ENCODE results near the gene DZIP3.
"Not testable (repeated sequence)": the region's sequence is repeated elsewhere in the genome, so short reads cannot be mapped to it uniquely, and the experiment has no call there.

The DZIP3 gene

DNA sequence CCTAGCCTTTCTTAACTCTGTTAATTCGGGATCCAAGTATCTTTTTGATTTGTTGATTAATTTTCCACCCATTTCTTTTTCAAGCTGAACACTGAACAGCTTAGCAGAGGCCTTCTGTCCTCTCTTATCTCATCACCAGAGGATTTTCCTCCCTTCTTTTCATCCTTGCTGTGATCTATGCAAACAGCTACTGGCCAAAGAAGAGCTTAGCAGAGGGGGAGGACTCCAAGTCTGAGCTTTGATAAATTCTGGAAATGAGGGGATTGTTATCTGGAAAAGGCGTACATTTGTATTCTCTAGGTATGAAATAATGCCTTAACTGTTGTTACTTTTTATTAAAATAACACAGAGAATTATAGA lies 13.4 kb downstream of the DZIP3 start:
- Histone ChIP-seq H3K9ac (ENCODE audit: low read length) (no peak overlapping the region), H3K27me3 (ENCODE audit: control insufficient read depth in 1 of 2, insufficient read depth in 2 of 2, low read length in 2 of 2) (no peaks in the 10 kb centered on the region), H3K4me3 (ENCODE audit: low read depth in 1 of 2, low read length in 2 of 2) (no peak overlapping the region), H3K4me1 (ENCODE audit: insufficient read depth, low read length) (no peaks in the 10 kb centered on the region), H3K36me3 (ENCODE audit: insufficient read depth, low read length) (no peaks in the 10 kb centered on the region), H3K9me3 (ENCODE audit: low read length) (no peaks in the 10 kb centered on the region), H3K27ac (ENCODE audit: low read depth, low read length) (no peak overlapping the region)

DNA sequence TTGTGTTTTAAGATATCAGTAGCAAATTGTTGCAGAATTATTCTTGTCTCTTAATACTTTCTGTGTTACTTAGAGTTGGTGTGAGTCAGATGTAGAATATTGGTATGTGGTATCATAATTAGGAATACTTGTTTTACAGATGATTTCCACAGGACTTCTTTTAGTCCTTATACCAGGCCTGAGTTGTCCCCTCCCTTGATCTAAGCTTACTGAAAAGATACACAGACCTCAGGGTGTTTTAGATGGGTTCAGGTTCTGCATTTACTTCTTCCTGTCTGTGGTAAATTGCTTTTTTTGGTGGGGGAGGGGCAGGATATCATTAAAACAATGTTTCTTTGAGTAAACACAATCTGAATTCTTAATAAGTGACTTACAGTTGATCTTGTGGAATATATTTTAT lies 14.2 kb downstream of the DZIP3 start:
- H3K9me3 ChIP-seq (ENCODE audit: low read length): no peaks in the 10 kb centered on the region
- no peak overlapping the region for H3K27ac ChIP-seq (ENCODE audit: low read depth, low read length)
- H3K36me3 ChIP-seq (ENCODE audit: insufficient read depth, low read length): no peaks in the 10 kb centered on the region
- no peak overlapping the region for H3K4me3 ChIP-seq (ENCODE audit: low read depth in 1 of 2, low read length in 2 of 2)
- no peaks in the 10 kb centered on the region for H3K27me3 ChIP-seq (ENCODE audit: control insufficient read depth in 1 of 2, insufficient read depth in 2 of 2, low read length in 2 of 2)
- H3K9ac ChIP-seq (ENCODE audit: low read length): no peak overlapping the region
- H3K4me1 ChIP-seq (ENCODE audit: insufficient read depth, low read length): no peaks in the 10 kb centered on the region

DNA sequence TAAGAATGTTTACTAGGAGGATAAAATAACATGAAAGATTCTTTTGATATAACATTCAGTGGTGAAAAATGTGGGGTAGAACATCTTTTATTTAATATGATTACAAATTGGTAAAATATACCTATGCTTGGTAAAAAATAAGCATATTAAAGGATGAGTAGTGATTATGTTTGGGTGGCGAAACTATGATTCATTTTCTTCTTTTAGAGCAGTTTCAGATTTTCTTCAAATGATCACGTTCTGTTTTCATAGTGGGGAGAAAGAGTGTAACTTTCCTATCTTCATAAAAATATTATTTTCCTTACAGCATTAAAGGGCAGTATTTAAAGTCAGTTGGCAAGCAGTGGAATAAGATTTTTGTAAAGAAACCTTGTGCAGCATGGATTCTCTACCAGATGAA lies 15.5 kb downstream of the DZIP3 start:
- Histone ChIP-seq H3K9me3 (ENCODE audit: low read length) (no peaks in the 10 kb centered on the region), H3K4me3 (ENCODE audit: low read depth in 1 of 2, low read length in 2 of 2) (no peak overlapping the region), H3K4me1 (ENCODE audit: insufficient read depth, low read length) (no peaks in the 10 kb centered on the region), H3K9ac (ENCODE audit: low read length) (no peak overlapping the region), H3K27me3 (ENCODE audit: control insufficient read depth in 1 of 2, insufficient read depth in 2 of 2, low read length in 2 of 2) (no peaks in the 10 kb centered on the region), H3K36me3 (ENCODE audit: insufficient read depth, low read length) (no peaks in the 10 kb centered on the region), H3K27ac (ENCODE audit: low read depth, low read length) (no peak overlapping the region)

DNA sequence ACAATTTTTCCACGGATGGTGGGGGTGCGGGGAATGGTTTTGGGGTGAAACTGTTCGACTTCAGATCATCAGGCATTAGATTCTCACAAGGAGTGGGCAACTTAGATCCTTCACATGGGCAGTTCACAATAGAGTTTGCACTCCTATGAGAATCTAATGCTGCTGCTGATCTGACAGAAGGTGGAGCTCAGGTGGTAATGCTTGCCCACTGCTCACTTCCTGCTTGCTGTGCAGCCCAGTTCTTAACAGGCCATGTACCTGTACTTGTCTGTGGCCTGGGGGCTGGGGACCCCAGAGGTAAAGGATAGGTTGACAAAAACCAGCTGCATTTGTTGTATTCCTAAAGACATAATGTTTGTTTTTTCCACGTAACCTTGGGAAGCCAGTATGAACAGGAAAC lies 16.0 kb downstream of the DZIP3 start:
- Histone ChIP-seq H3K27me3 (ENCODE audit: control insufficient read depth in 1 of 2, insufficient read depth in 2 of 2, low read length in 2 of 2) (no peaks in the 10 kb centered on the region), H3K4me3 (ENCODE audit: low read depth in 1 of 2, low read length in 2 of 2) (no peak overlapping the region), H3K9ac (ENCODE audit: low read length) (no peak overlapping the region), H3K36me3 (ENCODE audit: insufficient read depth, low read length) (no peaks in the 10 kb centered on the region), H3K9me3 (ENCODE audit: low read length) (no peaks in the 10 kb centered on the region), H3K27ac (ENCODE audit: low read depth, low read length) (no peak overlapping the region), H3K4me1 (ENCODE audit: insufficient read depth, low read length) (no peaks in the 10 kb centered on the region)

DNA sequence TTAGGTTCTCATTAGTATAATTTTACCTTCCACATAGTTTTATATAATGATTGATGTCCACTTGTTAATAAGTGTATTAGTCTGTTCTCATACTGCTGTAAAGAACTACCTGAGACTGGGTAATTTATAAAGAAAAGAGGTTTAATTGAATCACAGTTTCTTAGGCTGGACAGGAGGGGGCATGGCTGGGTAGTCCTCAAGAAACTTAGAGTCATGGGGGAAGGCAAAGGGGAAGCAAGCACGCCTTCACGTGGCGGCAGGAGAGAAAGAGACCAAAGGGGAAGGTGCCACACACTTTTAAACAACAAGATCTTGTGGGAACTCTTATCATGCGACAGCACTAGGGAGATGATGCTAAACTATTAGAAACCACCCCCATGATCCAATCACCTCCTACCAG lies 19.2 kb downstream of the DZIP3 start:
- Histone ChIP-seq H3K27me3 (ENCODE audit: control insufficient read depth in 1 of 2, insufficient read depth in 2 of 2, low read length in 2 of 2) (no peaks in the 10 kb centered on the region), H3K4me1 (ENCODE audit: insufficient read depth, low read length) (no peaks in the 10 kb centered on the region), H3K36me3 (ENCODE audit: insufficient read depth, low read length) (no peaks in the 10 kb centered on the region), H3K27ac (ENCODE audit: low read depth, low read length) (no peak overlapping the region), H3K9me3 (ENCODE audit: low read length) (no peaks in the 10 kb centered on the region), H3K4me3 (ENCODE audit: low read depth in 1 of 2, low read length in 2 of 2) (no peak overlapping the region), H3K9ac (ENCODE audit: low read length) (no peak overlapping the region)

DNA sequence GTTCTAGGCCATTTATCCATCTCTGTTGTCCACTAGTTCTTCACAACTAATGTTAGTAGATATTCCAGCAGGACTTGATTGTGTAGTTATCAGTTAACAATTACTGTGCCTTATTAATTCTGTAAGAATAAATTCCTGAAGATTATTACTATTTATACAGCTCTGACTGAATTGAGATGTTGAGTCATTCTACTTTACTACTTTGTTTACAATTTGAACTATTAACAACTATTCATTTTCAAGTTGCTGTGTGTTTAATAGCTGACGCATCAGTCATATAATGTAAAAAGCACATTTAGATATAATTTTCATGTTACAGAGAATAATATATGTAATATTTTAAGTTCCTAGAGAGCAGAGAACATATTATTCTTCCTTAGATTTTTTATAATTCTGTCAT lies 21.1 kb downstream of the DZIP3 start:
- Histone ChIP-seq H3K36me3 (ENCODE audit: insufficient read depth, low read length) (no peaks in the 10 kb centered on the region), H3K4me1 (ENCODE audit: insufficient read depth, low read length) (no peaks in the 10 kb centered on the region), H3K27me3 (ENCODE audit: control insufficient read depth in 1 of 2, insufficient read depth in 2 of 2, low read length in 2 of 2) (no peaks in the 10 kb centered on the region), H3K4me3 (ENCODE audit: low read depth in 1 of 2, low read length in 2 of 2) (no peak overlapping the region), H3K9ac (ENCODE audit: low read length) (no peak overlapping the region), H3K9me3 (ENCODE audit: low read length) (no peaks in the 10 kb centered on the region), H3K27ac (ENCODE audit: low read depth, low read length) (no peak overlapping the region)

DNA sequence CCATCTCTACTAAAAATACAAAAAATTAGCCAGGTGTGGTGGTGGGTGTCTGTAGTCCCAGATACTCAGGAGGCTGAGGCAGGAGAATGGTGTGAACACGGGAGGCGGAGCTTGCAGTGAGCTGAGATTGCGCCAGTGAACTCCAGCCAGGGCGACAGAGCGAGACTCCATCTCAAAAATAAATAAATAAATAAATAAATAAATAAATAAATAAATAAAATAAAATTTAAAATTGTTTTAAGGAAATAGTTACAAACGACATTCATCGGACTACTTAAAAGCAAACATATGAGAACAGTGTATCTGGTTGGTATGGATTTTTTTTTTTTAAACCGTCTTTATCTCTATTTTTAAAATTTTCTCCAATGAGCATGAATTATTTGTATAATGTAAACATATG lies 26.6 kb downstream of the DZIP3 start:
- not testable (repeated sequence) for H3K27ac ChIP-seq (ENCODE audit: low read depth, low read length); H3K36me3 ChIP-seq (ENCODE audit: insufficient read depth, low read length); H3K27me3 ChIP-seq (ENCODE audit: control insufficient read depth in 1 of 2, insufficient read depth in 2 of 2, low read length in 2 of 2); H3K9me3 ChIP-seq (ENCODE audit: low read length); H3K4me3 ChIP-seq (ENCODE audit: low read depth in 1 of 2, low read length in 2 of 2); H3K9ac ChIP-seq (ENCODE audit: low read length); H3K4me1 ChIP-seq (ENCODE audit: insufficient read depth, low read length)

DNA sequence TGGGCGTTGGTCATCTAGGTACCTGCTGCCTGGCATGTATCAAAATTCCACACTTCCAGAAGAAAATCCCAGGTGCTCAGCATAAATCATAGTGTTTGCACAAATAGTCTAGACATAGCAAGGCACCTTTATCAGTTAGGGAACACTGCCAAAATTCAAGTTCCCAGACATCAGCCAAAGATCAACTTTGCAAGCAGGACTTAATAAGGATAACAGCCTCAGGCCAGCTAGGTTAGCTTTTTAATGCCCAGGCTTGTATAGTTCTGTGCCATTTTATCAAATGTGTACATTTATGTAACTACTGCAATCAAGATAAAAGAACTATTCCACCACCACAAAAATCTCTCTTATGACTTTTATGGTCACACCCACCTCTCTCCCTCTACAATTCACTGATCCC lies 30.7 kb downstream of the DZIP3 start:
- Histone ChIP-seq H3K36me3 (ENCODE audit: insufficient read depth, low read length) (no peaks in the 10 kb centered on the region), H3K27me3 (ENCODE audit: control insufficient read depth in 1 of 2, insufficient read depth in 2 of 2, low read length in 2 of 2) (no peaks in the 10 kb centered on the region), H3K27ac (ENCODE audit: low read depth, low read length) (no peak overlapping the region), H3K9ac (ENCODE audit: low read length) (no peak overlapping the region), H3K4me3 (ENCODE audit: low read depth in 1 of 2, low read length in 2 of 2) (no peak overlapping the region), H3K4me1 (ENCODE audit: insufficient read depth, low read length) (no peaks in the 10 kb centered on the region), H3K9me3 (ENCODE audit: low read length) (no peaks in the 10 kb centered on the region)

DNA sequence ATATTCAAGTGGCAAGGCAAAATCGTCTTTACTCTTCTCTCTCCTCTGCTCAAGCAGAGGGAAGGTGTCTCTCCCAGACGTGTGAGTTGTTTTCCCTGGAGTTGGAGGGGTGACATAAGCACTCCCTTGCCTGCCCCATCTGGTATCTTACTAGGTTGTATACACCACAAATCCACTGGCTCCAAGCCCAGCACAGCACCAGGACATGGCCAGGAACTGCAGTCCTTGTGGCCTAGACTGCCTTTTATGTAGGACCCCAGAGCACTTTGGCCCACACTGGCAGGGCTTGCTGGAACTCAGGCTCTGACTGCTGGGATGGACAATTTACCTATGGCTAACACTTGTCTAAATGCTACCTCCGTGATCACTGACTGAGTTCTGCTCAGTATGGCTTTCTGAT lies 34.0 kb downstream of the DZIP3 start:
- H3K27me3 ChIP-seq (ENCODE audit: control insufficient read depth in 1 of 2, insufficient read depth in 2 of 2, low read length in 2 of 2): no peaks in the 10 kb centered on the region
- H3K9me3 ChIP-seq (ENCODE audit: low read length): no peaks in the 10 kb centered on the region
- no peak overlapping the region for H3K9ac ChIP-seq (ENCODE audit: low read length)
- H3K4me3 ChIP-seq (ENCODE audit: low read depth in 1 of 2, low read length in 2 of 2): no peak overlapping the region
- H3K27ac ChIP-seq (ENCODE audit: low read depth, low read length): no peak overlapping the region
- H3K4me1 ChIP-seq (ENCODE audit: insufficient read depth, low read length): no peaks in the 10 kb centered on the region
- H3K36me3 ChIP-seq (ENCODE audit: insufficient read depth, low read length): peaks cover 7% of the 10 kb centered on the region

DNA sequence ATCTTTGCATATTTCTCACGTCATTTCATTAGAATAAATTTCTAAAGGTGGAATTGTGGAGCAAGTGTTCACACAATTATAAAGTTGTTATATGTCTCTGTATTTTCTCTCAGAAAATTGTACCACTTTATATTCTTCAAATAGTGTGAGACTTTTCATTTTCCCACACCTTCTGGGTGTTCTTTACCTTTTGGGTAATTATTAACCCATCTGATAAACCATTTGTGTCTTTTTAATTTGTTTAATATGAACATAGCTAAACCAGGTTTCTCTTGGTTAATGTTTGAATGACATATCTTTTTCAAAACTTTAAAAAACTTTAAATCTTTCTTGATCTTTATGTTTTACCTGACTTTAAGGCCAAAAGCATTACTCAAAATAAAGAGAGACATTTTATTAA lies 40.5 kb downstream of the DZIP3 start:
- Histone ChIP-seq H3K9ac (ENCODE audit: low read length) (no peak overlapping the region), H3K4me1 (ENCODE audit: insufficient read depth, low read length) (no peaks in the 10 kb centered on the region), H3K4me3 (ENCODE audit: low read depth in 1 of 2, low read length in 2 of 2) (no peak overlapping the region), H3K9me3 (ENCODE audit: low read length) (no peaks in the 10 kb centered on the region), H3K27me3 (ENCODE audit: control insufficient read depth in 1 of 2, insufficient read depth in 2 of 2, low read length in 2 of 2) (no peaks in the 10 kb centered on the region), H3K36me3 (ENCODE audit: insufficient read depth, low read length) (peaks cover 7% of the 10 kb centered on the region), H3K27ac (ENCODE audit: low read depth, low read length) (no peak overlapping the region)

DNA sequence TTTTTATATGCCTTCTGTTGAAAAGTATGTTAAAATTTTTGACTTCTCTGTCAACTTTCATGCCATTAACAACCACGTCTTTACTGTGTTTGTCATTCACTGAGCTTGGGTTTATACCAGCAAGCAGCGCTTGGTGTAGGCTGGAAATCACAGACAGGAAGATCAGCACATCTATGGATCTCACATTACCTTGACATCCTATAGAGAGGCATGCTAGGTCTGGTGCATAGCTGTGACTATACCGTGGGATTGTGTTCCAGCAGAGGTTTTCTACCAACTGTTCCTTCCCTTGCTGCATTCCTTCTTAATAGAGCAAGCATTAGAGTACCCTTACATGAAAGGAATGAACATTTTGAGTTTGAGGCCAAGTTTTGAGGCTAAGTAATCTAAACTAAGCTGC lies 53.0 kb downstream of the DZIP3 start:
- Histone ChIP-seq H3K9ac (ENCODE audit: low read length) (no peak overlapping the region), H3K36me3 (ENCODE audit: insufficient read depth, low read length) (peaks cover 7% of the 10 kb centered on the region), H3K4me3 (ENCODE audit: low read depth in 1 of 2, low read length in 2 of 2) (no peak overlapping the region), H3K4me1 (ENCODE audit: insufficient read depth, low read length) (no peaks in the 10 kb centered on the region), H3K9me3 (ENCODE audit: low read length) (no peaks in the 10 kb centered on the region), H3K27ac (ENCODE audit: low read depth, low read length) (no peak overlapping the region), H3K27me3 (ENCODE audit: control insufficient read depth in 1 of 2, insufficient read depth in 2 of 2, low read length in 2 of 2) (no peaks in the 10 kb centered on the region)

DNA sequence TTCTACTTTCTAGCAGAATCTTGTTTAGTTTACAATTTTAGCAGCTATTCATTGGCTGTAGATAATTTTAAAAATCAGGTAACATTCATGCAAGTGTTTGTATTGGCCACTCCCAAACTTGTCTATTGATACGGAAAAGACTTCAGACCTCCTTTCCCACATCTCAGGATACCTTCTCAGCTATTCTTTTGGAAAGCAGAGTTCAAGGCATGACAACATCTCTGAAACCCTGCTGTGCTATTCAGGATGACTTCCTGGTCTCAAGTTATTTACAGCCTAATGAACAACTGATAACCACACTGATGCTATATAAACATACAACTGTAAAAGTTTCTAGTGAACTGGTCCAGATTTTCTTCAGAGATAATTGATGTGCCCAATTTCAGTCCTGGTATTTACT lies 55.8 kb downstream of the DZIP3 start:
- Histone ChIP-seq H3K4me1 (ENCODE audit: insufficient read depth, low read length) (no peaks in the 10 kb centered on the region), H3K9me3 (ENCODE audit: low read length) (no peaks in the 10 kb centered on the region), H3K4me3 (ENCODE audit: low read depth in 1 of 2, low read length in 2 of 2) (no peak overlapping the region), H3K27ac (ENCODE audit: low read depth, low read length) (no peak overlapping the region), H3K9ac (ENCODE audit: low read length) (no peak overlapping the region), H3K36me3 (ENCODE audit: insufficient read depth, low read length) (peaks cover 13% of the 10 kb centered on the region), H3K27me3 (ENCODE audit: control insufficient read depth in 1 of 2, insufficient read depth in 2 of 2, low read length in 2 of 2) (no peaks in the 10 kb centered on the region)

DNA sequence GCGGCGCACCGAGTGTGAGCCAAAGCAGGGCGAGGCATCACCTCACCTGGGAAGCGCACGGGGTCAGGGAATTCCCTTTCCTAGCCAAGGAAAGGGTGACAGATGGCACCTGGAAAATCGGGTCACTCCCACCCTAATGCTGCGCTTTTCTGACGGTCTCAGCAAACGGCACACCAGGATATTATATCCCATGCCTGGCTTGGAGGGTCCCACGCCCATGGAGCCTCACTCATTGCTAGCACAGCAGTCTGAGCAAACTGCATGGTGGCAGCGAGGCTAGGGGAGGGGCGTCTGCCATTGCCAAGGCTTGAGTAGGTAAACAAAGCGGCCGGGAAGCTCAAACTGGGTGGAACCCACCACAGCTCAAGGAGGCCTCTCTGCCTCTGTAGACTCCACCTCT lies 66.1 kb downstream of the DZIP3 start:
- not testable (repeated sequence) for H3K4me3 ChIP-seq (ENCODE audit: low read depth in 1 of 2, low read length in 2 of 2); H3K9ac ChIP-seq (ENCODE audit: low read length); H3K9me3 ChIP-seq (ENCODE audit: low read length); H3K27me3 ChIP-seq (ENCODE audit: control insufficient read depth in 1 of 2, insufficient read depth in 2 of 2, low read length in 2 of 2); H3K4me1 ChIP-seq (ENCODE audit: insufficient read depth, low read length); H3K27ac ChIP-seq (ENCODE audit: low read depth, low read length)
- H3K36me3 ChIP-seq (ENCODE audit: insufficient read depth, low read length): peaks cover 19% of the 10 kb centered on the region
